Measurements from ENCODE around the gene GCLC.

DNA sequence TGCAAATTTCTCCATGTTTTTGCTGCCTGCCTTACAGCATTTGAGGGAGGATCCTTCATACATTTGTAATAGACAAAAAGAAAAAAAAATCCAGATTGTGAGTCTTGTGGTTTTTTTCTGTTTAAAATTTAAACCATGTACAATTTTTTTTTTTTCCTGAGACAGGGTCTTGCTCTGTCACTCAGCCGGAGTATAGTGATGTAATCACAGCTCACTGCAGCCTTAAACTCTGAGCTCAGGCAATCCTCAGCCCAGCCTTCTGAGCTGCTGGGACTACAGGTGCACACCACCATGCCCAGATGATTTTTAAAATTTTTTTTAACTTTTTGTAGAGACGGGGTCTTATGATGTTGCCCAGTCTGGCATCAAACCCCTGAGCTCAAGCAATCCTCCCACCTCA is 97.0 kb downstream of the GCLC start:
- TF ChIP-seq, protein P1, sequence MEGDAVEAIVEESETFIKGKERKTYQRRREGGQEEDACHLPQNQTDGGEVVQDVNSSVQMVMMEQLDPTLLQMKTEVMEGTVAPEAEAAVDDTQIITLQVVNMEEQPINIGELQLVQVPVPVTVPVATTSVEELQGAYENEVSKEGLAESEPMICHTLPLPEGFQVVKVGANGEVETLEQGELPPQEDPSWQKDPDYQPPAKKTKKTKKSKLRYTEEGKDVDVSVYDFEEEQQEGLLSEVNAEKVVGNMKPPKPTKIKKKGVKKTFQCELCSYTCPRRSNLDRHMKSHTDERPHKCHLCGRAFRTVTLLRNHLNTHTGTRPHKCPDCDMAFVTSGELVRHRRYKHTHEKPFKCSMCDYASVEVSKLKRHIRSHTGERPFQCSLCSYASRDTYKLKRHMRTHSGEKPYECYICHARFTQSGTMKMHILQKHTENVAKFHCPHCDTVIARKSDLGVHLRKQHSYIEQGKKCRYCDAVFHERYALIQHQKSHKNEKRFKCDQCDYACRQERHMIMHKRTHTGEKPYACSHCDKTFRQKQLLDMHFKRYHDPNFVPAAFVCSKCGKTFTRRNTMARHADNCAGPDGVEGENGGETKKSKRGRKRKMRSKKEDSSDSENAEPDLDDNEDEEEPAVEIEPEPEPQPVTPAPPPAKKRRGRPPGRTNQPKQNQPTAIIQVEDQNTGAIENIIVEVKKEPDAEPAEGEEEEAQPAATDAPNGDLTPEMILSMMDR (IDR thresholded peaks at IDR 0.05 in 8 of 11, conservative IDR thresholded peaks at IDR 0.05 in 3 of 11): no peak
- no peak for TF ChIP-seq POLR2A (IDR thresholded peaks at IDR 0.05)

Data from spleen (tissue), 7 donors.